GM06990 (cell line): ENCODE data around the gene TRNT1.

Source experiments
- DNase-seq: peaks from one replicate; pipeline ENCODE4 v3.0.0-alpha.2; 2011; ENCODE audit not compliant: insufficient read length; ENCODE audit errors: extremely low read depth
- H3K27me3 ChIP-seq: replicated peaks from 2 replicates; pipeline ENCODE4 v1.6.0; 2011; ENCODE audit warnings: low read length; ENCODE audit not compliant: control insufficient read depth, insufficient read depth
- H3K36me3 ChIP-seq: 2 replicates; pipeline ENCODE4 v1.5.1; 2011; ENCODE audit warnings: low read length; ENCODE audit not compliant: control insufficient read depth, insufficient read depth
- H3K4me3 ChIP-seq: replicated peaks from 2 replicates; pipeline ENCODE4 v1.5.1; 2011; ENCODE audit warnings: low read depth, mild to moderate bottlenecking, control low read depth, low read length
- CTCF ChIP-seq: IDR thresholded peaks from 2 replicates; pipeline ENCODE4 v1.5.1; 2011; ENCODE audit warnings: low read length, control low read depth, mild to moderate bottlenecking, inconsistent platforms; ENCODE audit not compliant: insufficient read depth, poor library complexity, severe bottlenecking

Gene TRNT1

DNA sequence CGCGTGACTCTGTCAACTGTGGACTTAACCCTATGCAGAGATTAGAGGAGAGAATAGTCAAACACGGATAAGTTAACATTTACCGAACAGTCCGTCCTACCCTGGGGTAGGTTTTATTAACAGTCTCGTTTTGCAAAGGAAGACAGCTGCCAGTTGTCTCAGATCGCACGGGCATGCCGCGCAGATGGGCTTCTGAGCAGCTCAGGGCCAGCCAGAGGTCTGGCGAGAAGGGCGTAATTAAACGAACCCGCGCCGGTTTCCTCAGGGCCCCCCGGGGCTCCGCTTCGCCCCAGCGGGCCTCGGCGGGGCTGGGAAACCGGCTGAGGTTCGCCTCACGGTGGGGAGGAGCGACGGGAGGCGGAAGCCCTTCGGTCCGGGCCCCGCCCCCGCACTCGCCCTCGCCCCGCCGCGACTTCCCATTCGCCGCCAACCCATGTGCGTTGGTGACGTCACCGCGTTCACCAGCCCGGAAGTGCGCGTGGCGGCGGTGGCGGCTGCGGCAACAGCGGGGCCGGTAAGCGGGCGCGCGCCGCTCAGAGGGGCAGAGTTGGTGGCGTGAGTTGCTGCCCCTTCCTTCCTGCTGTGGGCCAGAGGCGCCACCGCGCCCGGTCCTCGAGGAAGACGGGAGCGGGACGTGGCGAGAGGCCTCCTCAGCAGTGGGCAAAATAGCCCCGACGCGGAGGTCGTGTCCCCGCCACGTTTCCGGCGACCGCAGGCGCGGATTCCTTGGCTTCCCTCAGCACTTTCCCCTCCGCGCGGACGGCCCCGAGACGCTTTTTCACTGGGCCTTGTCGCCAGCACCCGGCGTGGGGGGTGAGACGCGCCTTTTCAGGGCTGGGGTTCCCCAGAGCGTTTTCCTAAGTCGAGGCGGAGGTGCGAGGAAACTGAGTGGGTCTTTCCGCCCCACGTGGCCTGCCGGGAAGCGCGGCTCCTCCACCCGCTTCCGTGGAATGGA, at the start of gene TRNT1:
TSS of gene TRNT1 (plus strand) at position 464 of the 955 bp plus-strand sequence. CDS start 2,101 bp downstream, outside the sequence.
- peak; percentile 98 for DNase-seq
- no peak for TF ChIP-seq CTCF
- Histone ChIP-seq H3K36me3 (peaks cover 8% of the 10 kb centered on the region), H3K4me3 (peak within 1 kb of the TSS; percentile 83), H3K27me3 (no peaks in the 10 kb centered on the region)

DNA sequence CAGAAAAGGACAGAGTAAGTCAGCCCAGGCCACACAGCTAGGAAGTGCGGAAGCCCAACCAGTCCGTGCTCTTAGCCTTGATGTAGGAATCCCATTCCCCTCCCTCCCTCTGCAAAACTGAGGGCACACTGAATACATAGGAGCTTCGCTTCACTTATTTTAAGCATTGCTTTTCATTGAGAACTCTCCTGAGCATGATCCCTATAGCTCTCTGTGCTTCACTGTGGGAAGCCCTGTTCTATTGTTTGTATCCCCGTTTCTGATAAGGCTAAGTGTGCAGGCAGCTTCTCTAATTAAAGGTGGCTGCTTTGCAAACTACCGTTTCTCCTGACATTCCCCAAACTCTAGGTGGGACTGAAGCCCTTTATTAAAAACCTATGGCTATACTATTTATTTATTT, 46.4 kb upstream of the TRNT1 start:
- no peaks in the 10 kb centered on the region for H3K27me3 ChIP-seq
- H3K36me3 ChIP-seq: no peaks in the 10 kb centered on the region
- no peak overlapping the region for H3K4me3 ChIP-seq
- no peak for DNase-seq
- no peak for TF ChIP-seq CTCF

DNA sequence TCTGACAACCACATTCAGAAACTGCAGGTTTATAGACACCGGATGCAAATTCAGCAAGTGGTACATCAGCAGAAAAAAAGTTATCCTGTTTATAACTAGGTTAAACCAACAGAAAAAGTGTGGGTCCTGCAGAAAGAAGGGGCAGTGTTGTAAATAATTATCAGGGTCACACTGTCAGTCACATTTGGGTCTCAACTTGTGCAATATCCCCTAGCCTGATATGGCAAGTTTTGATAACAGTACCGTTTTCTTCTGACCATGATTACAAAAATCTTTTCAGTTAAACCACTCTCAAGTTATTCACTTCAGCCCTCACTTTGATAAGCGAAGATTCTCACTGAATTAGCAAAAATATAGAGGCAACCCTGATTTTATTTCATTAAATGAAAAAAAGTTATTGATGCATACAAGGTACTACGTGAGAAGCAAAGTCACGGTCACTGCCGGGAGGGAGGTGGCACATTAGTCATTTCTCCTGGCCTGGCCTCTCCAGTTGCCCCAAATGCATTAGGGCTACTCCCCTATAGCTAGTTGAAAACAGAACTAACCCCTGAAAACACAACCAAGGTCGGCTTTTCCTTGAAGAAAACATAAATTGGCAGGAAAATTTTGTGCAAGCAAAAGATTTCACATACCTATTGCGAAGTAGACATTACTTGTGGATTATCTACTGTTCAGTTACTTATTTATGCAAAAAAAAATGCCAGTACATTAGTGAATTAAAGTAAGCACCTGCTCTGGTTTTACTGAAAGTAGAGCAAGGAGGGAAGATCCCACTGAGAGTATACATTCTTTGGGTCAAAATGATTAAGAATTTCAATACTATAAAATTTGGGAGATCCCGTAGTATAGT, 45.1 kb upstream of the TRNT1 start:
- H3K27me3 ChIP-seq: no peaks in the 10 kb centered on the region

DNA sequence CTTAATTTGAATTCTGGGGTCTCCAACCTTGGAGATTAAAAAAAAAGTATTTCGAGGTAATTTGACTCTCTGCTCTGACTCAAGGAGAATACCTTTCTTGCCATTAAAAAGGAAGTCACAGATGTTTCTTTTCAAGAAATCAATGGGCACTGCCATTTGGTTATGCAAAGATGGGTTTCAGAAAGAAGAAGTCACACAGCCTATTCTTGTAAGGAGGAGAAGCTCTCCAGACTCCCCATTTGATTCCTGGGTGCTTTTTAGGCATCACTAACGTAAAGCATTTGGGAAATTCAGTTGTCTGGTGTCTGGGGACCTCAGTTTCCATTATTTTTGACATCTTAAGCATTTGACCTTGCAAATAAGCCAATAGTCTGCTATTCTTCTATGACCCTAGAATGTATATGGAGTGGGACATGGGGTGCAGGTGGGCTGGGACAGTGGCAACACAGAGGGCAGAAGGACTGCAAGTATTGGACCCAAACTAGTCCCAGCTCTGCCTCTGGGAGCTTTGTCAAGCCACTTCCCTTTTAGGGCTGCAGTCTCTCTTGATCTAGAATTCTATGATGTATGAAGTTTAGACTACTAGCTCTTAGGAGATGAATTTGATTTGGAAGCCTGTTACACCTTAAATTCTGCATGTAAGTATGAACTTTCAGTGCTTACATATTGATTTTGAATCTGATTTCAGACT, 44.4 kb upstream of the TRNT1 start:
- H3K4me3 ChIP-seq: no peak overlapping the region
- peak; percentile 62 for DNase-seq
- no peaks in the 10 kb centered on the region for H3K36me3 ChIP-seq
- TF ChIP-seq CTCF: no peak
- no peaks in the 10 kb centered on the region for H3K27me3 ChIP-seq

More for the DNA sequence above, 45.1 kb upstream of the TRNT1 start:
- no peak for DNase-seq
- H3K4me3 ChIP-seq: no peak overlapping the region
- no peak for TF ChIP-seq CTCF
- H3K36me3 ChIP-seq: no peaks in the 10 kb centered on the region

- no peak overlapping the region for H3K4me3 ChIP-seq
- TF ChIP-seq CTCF: no peak
- no peak for DNase-seq
- H3K36me3 ChIP-seq: no peaks in the 10 kb centered on the region
- no peaks in the 10 kb centered on the region for H3K27me3 ChIP-seq
These were observed 41.9 kb upstream of the TRNT1 start for GRCh38 chr3:3084890-3085289.
